Mesodermal cell (in vitro differentiated cells): Measurements from ENCODE around the gene CLIP1.
"Not testable (repeated sequence)": the region's sequence is repeated elsewhere in the genome, so short reads cannot be mapped to it uniquely, and the experiment has no call there.

Source experiments
- H3K27ac ChIP-seq: 2 replicates; pipeline ENCODE4 v1.7.0; 2013; ENCODE audit warnings: mild to moderate bottlenecking, low read depth, low read length, moderate library complexity; ENCODE audit not compliant: severe bottlenecking
- H3K36me3 ChIP-seq: 2 replicates; pipeline ENCODE4 v1.7.1; 2013; ENCODE audit warnings: mild to moderate bottlenecking, low read length, moderate library complexity; ENCODE audit not compliant: control insufficient read depth, insufficient read depth
- H3K4me1 ChIP-seq: one replicate; pipeline ENCODE4 v1.7.1; 2013; ENCODE audit warnings: mild to moderate bottlenecking, low read length; ENCODE audit not compliant: insufficient read depth, control insufficient read depth, poor library complexity, severe bottlenecking
- H3K4me3 ChIP-seq: 2 replicates; pipeline ENCODE4 v1.7.0; 2013; ENCODE audit warnings: low read length, control low read depth, mild to moderate bottlenecking; ENCODE audit not compliant: insufficient read depth, poor library complexity, severe bottlenecking; ENCODE audit errors: extremely low read depth
- H3K9me3 ChIP-seq: 2 replicates; pipeline ENCODE4 v1.7.1; 2013; ENCODE audit warnings: mild to moderate bottlenecking, low read length, moderate library complexity; ENCODE audit not compliant: control insufficient read depth
- WGBS, 2 experiments: methylation state at CpG; one replicate each; pipeline ENCODE4 v1.1.5; 2013; ENCODE audit warnings: missing lambda C conversion rate in 2 of 2; ENCODE audit not compliant: insufficient coverage in 2 of 2; 5-methylcytosine and 5-hydroxymethylcytosine counted together

CLIP1 gene

DNA sequence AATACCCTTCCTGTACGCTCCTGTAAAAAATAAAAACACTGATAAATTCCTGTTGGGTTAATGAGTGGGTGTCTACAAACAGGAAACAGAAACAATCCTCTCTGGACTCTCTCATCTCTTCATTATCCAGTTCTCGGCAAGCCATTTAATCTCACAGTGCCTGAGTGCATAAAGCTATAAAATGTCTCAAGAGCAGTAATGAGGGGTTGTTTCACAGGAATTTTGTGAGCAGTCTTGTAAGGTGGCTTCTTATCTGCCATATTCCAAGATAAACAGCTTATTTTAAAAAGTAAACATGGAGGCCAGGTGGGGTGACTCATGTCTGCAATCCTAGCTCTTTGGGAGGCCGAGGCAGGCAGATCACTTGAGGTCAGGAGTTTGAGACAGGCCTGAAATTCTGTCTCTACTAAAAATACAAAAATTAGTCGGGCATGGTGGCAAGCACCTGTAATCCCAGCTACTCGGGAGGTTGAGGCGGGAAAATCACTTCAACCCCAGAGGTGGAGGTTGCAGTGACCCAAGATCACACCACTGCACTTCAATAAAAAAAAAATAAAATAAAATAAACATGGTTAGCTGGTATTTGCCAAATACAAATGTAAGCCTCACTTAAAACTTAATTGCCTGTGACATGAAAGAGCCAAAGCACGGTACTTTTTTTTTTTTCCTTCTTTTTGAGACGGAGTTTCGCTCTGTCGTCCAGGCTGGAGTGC is 54.0 kb downstream of the CLIP1 start:
- 39 to 86% methylated on average over 2 to 7 of the region's 10 CpGs for WGBS, 2 experiments
- H3K4me1 ChIP-seq: peaks cover 9% of the 10 kb centered on the region
- H3K36me3 ChIP-seq: peaks cover 38% of the 10 kb centered on the region
- H3K27ac ChIP-seq: peak overlapping the region; percentile 97
- H3K4me3 ChIP-seq: no peak overlapping the region
- H3K9me3 ChIP-seq: no peaks in the 10 kb centered on the region

GRCh38 chr12:122367632-122368031 is 54.8 kb downstream of the CLIP1 start:
- Histone ChIP-seq H3K27ac (peak overlapping the region; percentile 97), H3K36me3 (peaks cover 35% of the 10 kb centered on the region)
- H3K4me1 ChIP-seq, H3K9me3 ChIP-seq, H3K4me3 ChIP-seq: not testable (repeated sequence)

- no peak overlapping the region for H3K4me3 ChIP-seq
- peak overlapping the region; percentile 97 for H3K27ac ChIP-seq
- no peaks in the 10 kb centered on the region for H3K9me3 ChIP-seq
- peaks cover 32% of the 10 kb centered on the region for H3K36me3 ChIP-seq
- H3K4me1 ChIP-seq: peaks cover 9% of the 10 kb centered on the region
- 44 to 53% methylated on average over 3 of the region's 3 CpGs for WGBS, 2 experiments
Observed at GRCh38 chr12:122366685-122367475, 55.6 kb downstream of the CLIP1 start.

DNA sequence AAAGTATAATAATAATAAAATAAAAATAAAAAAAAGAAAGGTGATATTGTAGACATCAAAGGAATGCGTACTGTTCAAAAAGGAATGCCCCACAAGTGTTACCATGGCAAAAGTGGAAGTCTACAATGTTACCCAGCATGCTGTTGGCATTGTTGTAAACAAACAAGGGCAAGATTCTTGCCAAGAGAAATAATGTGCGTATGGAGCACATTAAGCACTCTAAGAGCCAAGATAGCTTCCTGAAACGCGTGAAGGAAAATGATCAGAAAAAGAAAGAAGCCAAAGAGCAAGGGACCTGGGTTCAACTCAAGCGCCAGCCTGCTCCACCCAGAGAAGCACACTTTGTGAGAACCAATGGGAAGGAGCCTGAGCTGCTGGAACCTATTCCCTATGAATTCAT is 57.2 kb downstream of the CLIP1 start:
- not testable (repeated sequence) for H3K27ac ChIP-seq, H3K9me3 ChIP-seq, H3K4me1 ChIP-seq, H3K4me3 ChIP-seq
- WGBS, 2 experiments: 91 to 98% methylated on average over 4 to 5 of the region's 5 CpGs
- peaks cover 38% of the 10 kb centered on the region for H3K36me3 ChIP-seq

GRCh38 chr12:122363782-122364181 is 58.7 kb downstream of the CLIP1 start:
- peaks cover 44% of the 10 kb centered on the region for H3K36me3 ChIP-seq
- H3K27ac ChIP-seq: no peak overlapping the region
- peaks cover 8% of the 10 kb centered on the region for H3K4me1 ChIP-seq
- 93 to 100% methylated on average over 2 to 4 of the region's 9 CpGs for WGBS, 2 experiments
- no peak overlapping the region for H3K4me3 ChIP-seq
- no peaks in the 10 kb centered on the region for H3K9me3 ChIP-seq

DNA sequence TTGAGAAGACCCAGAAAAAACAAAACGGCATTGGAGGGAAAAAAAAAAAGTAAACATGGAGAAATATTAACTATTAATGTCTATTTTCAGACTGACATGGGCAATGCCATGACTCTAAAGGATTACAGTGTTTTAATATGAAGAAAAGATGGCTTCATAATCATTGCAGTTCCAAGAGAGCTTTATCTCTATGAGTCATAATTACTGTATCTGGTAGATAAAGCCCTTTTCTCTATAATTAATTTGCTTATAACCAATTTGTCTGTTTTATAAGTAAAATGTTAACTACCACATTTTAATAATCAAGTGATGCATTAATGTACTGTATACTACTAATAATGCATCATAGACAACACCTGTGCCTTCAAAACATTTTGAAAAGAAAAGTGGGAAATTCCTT is 59.7 kb downstream of the CLIP1 start:
- Histone ChIP-seq H3K27ac (no peak overlapping the region), H3K4me3 (no peak overlapping the region), H3K9me3 (no peaks in the 10 kb centered on the region), H3K36me3 (peaks cover 50% of the 10 kb centered on the region), H3K4me1 (no peaks in the 10 kb centered on the region)
- WGBS, 2 experiments: no CpG with 5 or more reads among the region's 1 CpG

GRCh38 chr12:122358403-122358802 is 64.1 kb downstream of the CLIP1 start:
- not testable (repeated sequence) for H3K9me3 ChIP-seq, H3K27ac ChIP-seq, H3K4me3 ChIP-seq, H3K4me1 ChIP-seq
- 83% methylated on average over 1 of the region's 2 CpGs; no CpG with 5 or more reads in 1 of the 2 experiments for WGBS, 2 experiments
- H3K36me3 ChIP-seq: peaks cover 60% of the 10 kb centered on the region

GRCh38 chr12:122357536-122357935 is 64.9 kb downstream of the CLIP1 start:
- not testable (repeated sequence) for H3K27ac ChIP-seq, H3K9me3 ChIP-seq, H3K4me1 ChIP-seq, H3K4me3 ChIP-seq
- WGBS, 2 experiments: 100% methylated on average over 3 of the region's 32 CpGs; no CpG with 5 or more reads in 1 of the 2 experiments
- peaks cover 65% of the 10 kb centered on the region for H3K36me3 ChIP-seq

DNA sequence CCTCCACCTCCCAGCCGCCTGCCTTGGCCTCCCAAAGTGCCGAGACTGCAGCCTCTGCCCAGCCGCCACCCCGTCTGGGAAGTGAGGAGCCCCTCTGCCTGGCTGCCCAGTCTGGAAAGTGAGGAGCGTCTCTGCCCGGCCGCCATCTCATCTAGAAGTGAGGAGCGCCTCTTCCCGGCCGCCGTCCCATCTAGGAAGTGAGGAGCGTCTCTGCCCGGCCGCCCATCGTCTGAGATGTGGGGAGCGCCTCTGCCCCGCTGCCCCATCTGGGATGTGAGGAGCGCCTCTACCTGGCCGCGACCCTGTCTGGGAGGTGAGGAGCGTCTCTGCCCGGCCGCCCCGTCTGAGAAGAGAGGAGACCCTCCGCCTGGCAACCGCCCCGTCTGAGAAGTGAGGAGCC is 65.5 kb downstream of the CLIP1 start:
- not testable (repeated sequence) for H3K4me1 ChIP-seq, H3K9me3 ChIP-seq, H3K4me3 ChIP-seq, H3K27ac ChIP-seq
- peaks cover 69% of the 10 kb centered on the region for H3K36me3 ChIP-seq
- WGBS, 2 experiments: 80 to 92% methylated on average over 4 to 7 of the region's 27 CpGs

GRCh38 chr12:122356192-122356635 is 66.3 kb downstream of the CLIP1 start:
- no peaks in the 10 kb centered on the region for H3K9me3 ChIP-seq
- WGBS, 2 experiments: 30 to 47% methylated on average over 2 of the region's 3 CpGs
- peaks cover 66% of the 10 kb centered on the region for H3K36me3 ChIP-seq
- no peaks in the 10 kb centered on the region for H3K4me1 ChIP-seq
- H3K27ac ChIP-seq: no peak overlapping the region
- no peak overlapping the region for H3K4me3 ChIP-seq

- H3K36me3 ChIP-seq: peaks cover 67% of the 10 kb centered on the region
- H3K27ac ChIP-seq: no peak overlapping the region
- 93% methylated on average over 10 of the region's 11 CpGs for WGBS, 2 experiments
- no peak overlapping the region for H3K4me3 ChIP-seq
- H3K9me3 ChIP-seq: no peaks in the 10 kb centered on the region
- no peaks in the 10 kb centered on the region for H3K4me1 ChIP-seq
Observed at GRCh38 chr12:122355706-122356105, 66.8 kb downstream of the CLIP1 start.
